IMR-90 (cell line): ENCODE results near the gene WFDC9. TPM values are rescaled to one million over a fixed set of nuclear protein-coding genes. Genes with fewer than 3 reads are reported as not detected.

Source experiments
- ATAC-seq: fragments of 200-7000 bp; cut with Tn5 transposase; 2 replicates; pipeline ENCODE4 v1.9.1; 2020; ENCODE audit warnings: low read depth, mild to moderate bottlenecking, moderate library complexity
- BruUV-seq: library from RNA; stranded (reverse); fragments of 400-500 nt; replicated peaks from 2 replicates; lab custom pipeline; 2021; lab: Mats Ljungman, UMichigan
- CTCF ChIA-PET: fragments of 300-600 bp; formaldehyde crosslinking; extraction: SDS; loops from one replicate; lab custom pipeline; 2021; ENCODE audit warnings: antibody characterized with exemption; lab: Yijun Ruan, JAX
- POLR2A ChIA-PET: fragments of 300-600 bp; sonication (Branson Sonifier 250); formaldehyde crosslinking; loops from one replicate; lab custom pipeline; 2022; ENCODE audit warnings: antibody characterized with exemption; ENCODE audit not compliant: unreplicated experiment; lab: Charles Lee
- DNase-seq: peaks from one replicate; pipeline ENCODE4 v3.0.0; 2013
- H2AFZ ChIP-seq: replicated peaks from 2 replicates; pipeline ENCODE3; 2013; ENCODE audit warnings: low read length, mild to moderate bottlenecking; ENCODE audit not compliant: poor library complexity
- H2AK5ac ChIP-seq: 2 replicates; pipeline ENCODE4 v1.6.1; 2013; ENCODE audit warnings: low read depth, low read length, inconsistent platforms
- H2AK9ac ChIP-seq: replicated peaks from 2 replicates; pipeline ENCODE3; 2013; ENCODE audit warnings: mild to moderate bottlenecking, low read depth, low read length, moderate library complexity; ENCODE audit not compliant: poor library complexity
- H2BK120ac ChIP-seq: 2 replicates; pipeline ENCODE4 v1.6.1; 2013; ENCODE audit warnings: low read depth, low read length, inconsistent platforms
- H2BK15ac ChIP-seq: 3 replicates; pipeline ENCODE4 v1.6.1; 2013; ENCODE audit warnings: low read depth, low read length, inconsistent platforms
- H2BK20ac ChIP-seq: 2 replicates; pipeline ENCODE4 v1.6.1; 2013; ENCODE audit warnings: low read depth, mild to moderate bottlenecking, inconsistent platforms, low read length, moderate library complexity
- H2BK5ac ChIP-seq: 2 replicates; pipeline ENCODE4 v1.6.1; 2013; ENCODE audit warnings: mild to moderate bottlenecking, low read depth, low read length, inconsistent platforms; ENCODE audit not compliant: poor library complexity, severe bottlenecking
- H3K14ac ChIP-seq: replicated peaks from 2 replicates; pipeline ENCODE4 v1.6.1; 2013; ENCODE audit warnings: low read depth, low read length, inconsistent platforms
- H3K18ac ChIP-seq: 2 replicates; pipeline ENCODE4 v1.6.1; 2013; ENCODE audit warnings: low read depth, low read length, control low read depth
- H3K23ac ChIP-seq: 2 replicates; pipeline ENCODE4 v1.6.1; 2013; ENCODE audit warnings: low read depth, low read length, inconsistent platforms
- H3K27ac ChIP-seq: 2 replicates; pipeline ENCODE4 v1.5.1; 2013; ENCODE audit warnings: mild to moderate bottlenecking, control low read depth, low read length; ENCODE audit not compliant: insufficient read depth
- H3K27me3 ChIP-seq: 2 replicates; pipeline ENCODE4 v1.6.1; 2013; ENCODE audit warnings: low read length; ENCODE audit not compliant: control insufficient read depth, insufficient read depth
- H3K36me3 ChIP-seq: 2 replicates; pipeline ENCODE4 v1.6.1; 2013; ENCODE audit warnings: low read length, mixed read lengths; ENCODE audit not compliant: control insufficient read depth, insufficient read depth
- H3K4ac ChIP-seq: 2 replicates; pipeline ENCODE4 v1.6.1; 2013; ENCODE audit warnings: low read depth, low read length, inconsistent platforms
- H3K4me1 ChIP-seq: 2 replicates; pipeline ENCODE4 v1.6.1; 2013; ENCODE audit warnings: low read length, mixed read lengths; ENCODE audit not compliant: control insufficient read depth, insufficient read depth
- H3K4me2 ChIP-seq: 2 replicates; pipeline ENCODE4 v1.6.1; 2013; ENCODE audit warnings: low read depth, mild to moderate bottlenecking, control low read depth, low read length, moderate library complexity
- H3K4me3 ChIP-seq: 2 replicates; pipeline ENCODE4 v1.5.1; 2013; ENCODE audit warnings: low read depth, mild to moderate bottlenecking, control low read depth, low read length, moderate library complexity; ENCODE audit not compliant: insufficient read depth
- H3K56ac ChIP-seq: 2 replicates; pipeline ENCODE4 v1.6.1; 2013; ENCODE audit warnings: low read length, inconsistent platforms; ENCODE audit not compliant: insufficient read depth; ENCODE audit errors: extremely low read depth
- H3K79me1 ChIP-seq, 2 experiments: 2 replicates each; pipeline ENCODE4 v1.6.1; 2013; ENCODE audit warnings: low read length in 2 of 2, inconsistent platforms in 1 of 2, low read depth in 1 of 2
- H3K9ac ChIP-seq: 2 replicates; pipeline ENCODE4 v1.6.1; 2013; ENCODE audit warnings: low read depth, low read length, control low read depth
- H3K9me1 ChIP-seq: 2 replicates; pipeline ENCODE4 v1.6.1; 2013; ENCODE audit warnings: low read length, inconsistent platforms; ENCODE audit not compliant: insufficient read depth
- H3K9me3 ChIP-seq: 2 replicates; pipeline ENCODE4 v1.6.1; 2013; ENCODE audit warnings: low read length; ENCODE audit not compliant: control insufficient read depth, insufficient read depth
- H4K20me1 ChIP-seq: 2 replicates; pipeline ENCODE4 v1.6.1; 2013; ENCODE audit warnings: low read length, inconsistent platforms; ENCODE audit not compliant: insufficient read depth
- H4K5ac ChIP-seq: 2 replicates; pipeline ENCODE4 v1.6.1; 2013; ENCODE audit warnings: mild to moderate bottlenecking, low read depth, low read length, control low read depth
- H4K8ac ChIP-seq, 2 experiments: 2 replicates each; pipeline ENCODE4 v1.6.1; 2013; ENCODE audit warnings: low read depth in 2 of 2, low read length in 2 of 2, control low read depth in 1 of 2, inconsistent platforms in 1 of 2
- H4K91ac ChIP-seq: 2 replicates; pipeline ENCODE4 v1.6.1; 2013; ENCODE audit warnings: low read depth, low read length, inconsistent platforms; ENCODE audit not compliant: insufficient read depth
- BHLHE40 ChIP-seq: fragments of 150-350 bp; IDR thresholded peaks from 2 replicates; pipeline ENCODE4 v1.6.1; 2016; ENCODE audit warnings: mild to moderate bottlenecking, low read depth, low read length
- CEBPB ChIP-seq: IDR thresholded peaks from 2 replicates; pipeline ENCODE4 v1.6.1; 2012; ENCODE audit warnings: low read depth, low read length, improper control_type of control experiment
- CHD1 ChIP-seq: IDR thresholded peaks from 2 replicates; pipeline ENCODE4 v1.6.1; 2012; ENCODE audit warnings: low read depth, low read length, improper control_type of control experiment
- CTCF ChIP-seq: conservative IDR thresholded peaks from 2 replicates; pipeline ENCODE4 v1.5.1; 2012; ENCODE audit warnings: mild to moderate bottlenecking, low read depth, low read length, improper control_type of control experiment
- ELK1 ChIP-seq: fragments of 150-350 bp; IDR thresholded peaks from 2 replicates; pipeline ENCODE4 v1.6.1; 2016; ENCODE audit warnings: low read depth, mild to moderate bottlenecking, low read length, moderate library complexity, borderline replicate concordance
- FOS ChIP-seq: fragments of 150-350 bp; IDR thresholded peaks from 2 replicates; pipeline ENCODE4 v1.6.1; 2016; ENCODE audit warnings: low read depth, low read length
- MAFK ChIP-seq: IDR thresholded peaks from 2 replicates; pipeline ENCODE4 v1.6.1; 2012; ENCODE audit warnings: low read depth, low read length, improper control_type of control experiment
- MAZ ChIP-seq: IDR thresholded peaks from 2 replicates; pipeline ENCODE4 v1.6.1; 2012; ENCODE audit warnings: low read depth, mild to moderate bottlenecking, low read length, improper control_type of control experiment, moderate library complexity, borderline replicate concordance
- MXI1 ChIP-seq: IDR thresholded peaks from 2 replicates; pipeline ENCODE4 v1.6.1; 2012; ENCODE audit warnings: low read depth, mild to moderate bottlenecking, low read length, moderate library complexity, borderline replicate concordance
- NFE2L2 ChIP-seq: fragments of 150-350 bp; IDR thresholded peaks from 2 replicates; pipeline ENCODE4 v1.6.1; 2016; ENCODE audit warnings: low read depth, mild to moderate bottlenecking, low read length
- POLR2A ChIP-seq: IDR thresholded peaks from 2 replicates; pipeline ENCODE4 v1.6.1; 2012; ENCODE audit warnings: mild to moderate bottlenecking, low read depth, low read length
- RAD21 ChIP-seq: IDR thresholded peaks from 2 replicates; pipeline ENCODE4 v1.6.1; 2012; ENCODE audit warnings: low read length, improper control_type of control experiment
- RCOR1 ChIP-seq: IDR thresholded peaks from 2 replicates; pipeline ENCODE4 v1.6.1; 2012; ENCODE audit warnings: mild to moderate bottlenecking, low read length, improper control_type of control experiment; ENCODE audit not compliant: insufficient replicate concordance
- RFX5 ChIP-seq: IDR thresholded peaks from 2 replicates; pipeline ENCODE4 v1.8.0; 2012; ENCODE audit warnings: low read depth, mild to moderate bottlenecking, low read length, moderate library complexity
- SMC3 ChIP-seq: fragments of 150-350 bp; IDR thresholded peaks from 2 replicates; pipeline ENCODE4 v1.6.1; 2016; ENCODE audit warnings: low read depth, mild to moderate bottlenecking, antibody characterized with exemption, low read length, moderate library complexity
- USF2 ChIP-seq: fragments of 150-350 bp; IDR thresholded peaks from 2 replicates; pipeline ENCODE4 v1.6.1; 2017; ENCODE audit warnings: mild to moderate bottlenecking, antibody characterized with exemption, low read length, low read depth
- whole genome bisulfite sequencing, 2 experiments: methylation state at CpG; one replicate each; pipeline versions ENCODE4 v1.1.5 to v1.1.7; 2013; ENCODE audit warnings: missing lambda C conversion rate in 2 of 2; ENCODE audit not compliant: insufficient read length in 1 of 2; ENCODE audit errors: extremely low coverage in 2 of 2; 5-methylcytosine and 5-hydroxymethylcytosine counted together
- dilution Hi-C: fragments of 300-500 bp; cut with HindIII; formaldehyde crosslinking; loops from one replicate; pipeline ENCODE4 v1.14.3; 2018; ENCODE audit warnings: low sequenced_read_pairs; ENCODE audit not compliant: unreplicated experiment
- in situ Hi-C: fragments of 300-500 bp; cut with MboI; formaldehyde crosslinking; loops from 3 replicates; pipeline ENCODE4 v1.14.3; 2019; ENCODE audit warnings: low sequenced_read_pairs, inconsistent platforms, mixed read lengths
- intact Hi-C: fragments of 100-400 bp; cut with micrococcal nuclease; formaldehyde crosslinking; loops from 2 replicates; pipeline ENCODE4 v1.10.0; 2022
- polyA plus RNA-seq, 3 experiments: library from polyadenylated mRNA; depleted of rRNA; stranded (reverse); fragments of >200 nt; gene quantifications; 2 replicates each; pipeline ENCODE4 v1.2.3, GENCODE V29; 2012; ENCODE audit warnings: low replicate concordance in 1 of 3
- total RNA-seq: library from RNA; depleted of rRNA; stranded (reverse); fragments of >200 nt; gene quantifications from 2 replicates; pipeline ENCODE4 v1.2.3, GENCODE V29; 2012

WFDC9 gene
- total and polyA plus RNA-seq, 2 of the 4 experiments (the other 2 are of a cell fraction): not detected

- Histone ChIP-seq H3K56ac (no peak within 1 kb of the TSS), H3K18ac (no peak within 1 kb of the TSS), H4K91ac (no peak within 1 kb of the TSS), H3K4me3 (no peak within 1 kb of the TSS), H3K4me2 (no peak within 1 kb of the TSS), H2BK20ac (no peak within 1 kb of the TSS), H2AK9ac (no peak within 1 kb of the TSS), H3K4ac (no peak within 1 kb of the TSS), H2AFZ (no peak within 1 kb of the TSS), H3K4me1 (no peaks in the 10 kb centered on the region), H2BK120ac (no peak within 1 kb of the TSS), H3K9me3 (no peaks in the 10 kb centered on the region), H4K8ac (no peak within 1 kb of the TSS), H3K36me3 (no peaks in the 10 kb centered on the region), H3K23ac (no peak within 1 kb of the TSS), H3K14ac (no peak within 1 kb of the TSS), H2AK5ac (no peak within 1 kb of the TSS), H4K5ac (no peak within 1 kb of the TSS), H3K79me1 (no peaks in the 10 kb centered on the region), H3K27me3 (no peaks in the 10 kb centered on the region), H3K27ac (no peak within 1 kb of the TSS), H3K9ac (no peak within 1 kb of the TSS), H4K20me1 (no peaks in the 10 kb centered on the region), H2BK5ac (no peak within 1 kb of the TSS), H3K9me1 (no peaks in the 10 kb centered on the region), H2BK15ac (no peak within 1 kb of the TSS)
- CTCF ChIA-PET: no interaction called here
- BruUV-seq: no TSS peak
- 18% methylated on average over 1 of the region's 4 CpGs; no CpG with 5 or more reads in 1 of the 2 experiments for WGBS, 2 experiments
- no peak for DNase-seq
- POLR2A ChIA-PET: no interaction called here
- intact Hi-C loops: loop anchor here (5.0 kb wide), 1 partner anchor 267 kb away; no protein-coding TSS in a partner anchor
- dilution Hi-C loops: no loop called here
- ATAC-seq: no peak
- TF ChIP-seq MAZ: no peak
- no peak for TF ChIP-seq CHD1
- no peak for TF ChIP-seq RCOR1
- TF ChIP-seq POLR2A: no peak
- TF ChIP-seq MAFK: no peak
- no peak for TF ChIP-seq BHLHE40
- TF ChIP-seq RAD21: no peak
- TF ChIP-seq FOS: no peak
- no peak for TF ChIP-seq NFE2L2
- TF ChIP-seq RFX5: no peak
- no peak for TF ChIP-seq SMC3
- no peak for TF ChIP-seq CTCF
- no peak for TF ChIP-seq ELK1
- no peak for TF ChIP-seq MXI1
- TF ChIP-seq CEBPB: no peak
- TF ChIP-seq USF2: no peak
- in situ Hi-C loops: no loop called here
These were observed 51.9 kb downstream of the WFDC9 start, which contains the start of gene WFDC8 for GRCh38 chr20:45579184-45579583. Gene WFDC8 (minus strand): TSS chr20:45579284. CDS start chr20:45579247, 37 bp downstream.
